Measurements from ENCODE around the gene FAM184A.

Gene FAM184A

GRCh38 chr6:118921084-118921483 is 157.4 kb downstream of the FAM184A start:
- TF ChIP-seq, protein P1, sequence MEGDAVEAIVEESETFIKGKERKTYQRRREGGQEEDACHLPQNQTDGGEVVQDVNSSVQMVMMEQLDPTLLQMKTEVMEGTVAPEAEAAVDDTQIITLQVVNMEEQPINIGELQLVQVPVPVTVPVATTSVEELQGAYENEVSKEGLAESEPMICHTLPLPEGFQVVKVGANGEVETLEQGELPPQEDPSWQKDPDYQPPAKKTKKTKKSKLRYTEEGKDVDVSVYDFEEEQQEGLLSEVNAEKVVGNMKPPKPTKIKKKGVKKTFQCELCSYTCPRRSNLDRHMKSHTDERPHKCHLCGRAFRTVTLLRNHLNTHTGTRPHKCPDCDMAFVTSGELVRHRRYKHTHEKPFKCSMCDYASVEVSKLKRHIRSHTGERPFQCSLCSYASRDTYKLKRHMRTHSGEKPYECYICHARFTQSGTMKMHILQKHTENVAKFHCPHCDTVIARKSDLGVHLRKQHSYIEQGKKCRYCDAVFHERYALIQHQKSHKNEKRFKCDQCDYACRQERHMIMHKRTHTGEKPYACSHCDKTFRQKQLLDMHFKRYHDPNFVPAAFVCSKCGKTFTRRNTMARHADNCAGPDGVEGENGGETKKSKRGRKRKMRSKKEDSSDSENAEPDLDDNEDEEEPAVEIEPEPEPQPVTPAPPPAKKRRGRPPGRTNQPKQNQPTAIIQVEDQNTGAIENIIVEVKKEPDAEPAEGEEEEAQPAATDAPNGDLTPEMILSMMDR (IDR thresholded peaks at IDR 0.05; ENCODE audit: low read length, missing control alignments), result no peak
- H3K4me3 ChIP-seq (replicated peaks; ENCODE audit: low read depth, low read length), result no peak overlapping the region
- DNase-seq (ENCODE audit: low read depth), result no peak

- no peak for DNase-seq (ENCODE audit: low read depth)
- TF ChIP-seq, protein P1 (IDR thresholded peaks at IDR 0.05; ENCODE audit: low read length, missing control alignments), result no peak
- no peak overlapping the region for H3K4me3 ChIP-seq (replicated peaks; ENCODE audit: low read depth, low read length)
These were observed 160.1 kb downstream of the FAM184A start for GRCh38 chr6:118918329-118918725.

- DNase-seq (ENCODE audit: low read depth), result no peak
- TF ChIP-seq, protein P1 (IDR thresholded peaks at IDR 0.05; ENCODE audit: low read length, missing control alignments), result no peak
- H3K4me3 ChIP-seq (replicated peaks; ENCODE audit: low read depth, low read length), result no peak overlapping the region
These were observed 160.7 kb downstream of the FAM184A start for GRCh38 chr6:118917546-118918328.

GRCh38 chr6:118914598-118914997 is 163.9 kb downstream of the FAM184A start:
- no peak for DNase-seq (ENCODE audit: low read depth)
- TF ChIP-seq, protein P1 (IDR thresholded peaks at IDR 0.05; ENCODE audit: low read length, missing control alignments), result no peak
- H3K4me3 ChIP-seq (replicated peaks; ENCODE audit: low read depth, low read length), result no peak overlapping the region

GRCh38 chr6:118913161-118913560 is 165.3 kb downstream of the FAM184A start:
- H3K4me3 ChIP-seq (replicated peaks; ENCODE audit: low read depth, low read length), result no peak overlapping the region
- no peak for DNase-seq (ENCODE audit: low read depth)
- TF ChIP-seq, protein P1 (IDR thresholded peaks at IDR 0.05; ENCODE audit: low read length, missing control alignments), result no peak

DNA sequence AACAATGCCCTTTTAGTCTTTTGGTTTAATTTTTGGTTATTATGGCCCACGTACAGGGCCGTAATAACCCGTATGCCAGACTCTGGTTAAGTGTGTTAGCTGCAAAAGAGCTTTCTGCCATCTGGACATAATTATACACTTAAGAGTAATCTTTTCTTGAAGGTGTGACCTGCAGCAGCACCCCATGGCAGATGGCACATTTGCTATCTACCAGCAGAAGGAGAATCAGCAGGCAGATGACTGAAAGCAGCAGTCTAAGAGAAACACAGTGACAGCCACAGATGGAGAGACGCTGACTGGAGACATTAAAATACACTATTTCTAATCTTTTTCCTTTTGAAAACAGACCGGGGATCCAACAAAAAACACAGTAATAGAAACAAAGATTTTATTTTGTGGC is 165.8 kb downstream of the FAM184A start:
- TF ChIP-seq, protein P1 (IDR thresholded peaks at IDR 0.05; ENCODE audit: low read length, missing control alignments), result no peak
- DNase-seq (ENCODE audit: low read depth), result no peak
- H3K4me3 ChIP-seq (replicated peaks; ENCODE audit: low read depth, low read length), result no peak overlapping the region
